SHP77 (cell line): ENCODE measurements around the gene BACH2.

Source experiments
- DNase-seq, 2 experiments: peaks; one replicate each; lab custom pipeline; 2025; lab: John Stamatoyannopoulos, UW

The BACH2 gene

GRCh38 chr6:90277302-90278011 is 19.2 kb downstream of the BACH2 start:
- DNase-seq, result no peak

- no peak for DNase-seq
These were observed 22.1 kb downstream of the BACH2 start for GRCh38 chr6:90274451-90275030.

GRCh38 chr6:90273863-90274262 is 22.8 kb downstream of the BACH2 start:
- DNase-seq, result no peak

GRCh38 chr6:90272895-90273294 is 23.7 kb downstream of the BACH2 start:
- no peak for DNase-seq

GRCh38 chr6:90271831-90272230 is 24.8 kb downstream of the BACH2 start:
- no peak for DNase-seq

- no peak for DNase-seq
These were observed 27.3 kb downstream of the BACH2 start for GRCh38 chr6:90269334-90269733.

- DNase-seq, result no peak
These were observed 28.5 kb downstream of the BACH2 start for GRCh38 chr6:90268178-90268577.

- no peak for DNase-seq
These were observed 29.6 kb downstream of the BACH2 start for GRCh38 chr6:90266905-90267621.

- no peak for DNase-seq
These were observed 32.1 kb downstream of the BACH2 start for GRCh38 chr6:90264561-90264960.

GRCh38 chr6:90263633-90264032 is 33.0 kb downstream of the BACH2 start:
- no peak for DNase-seq

- DNase-seq, result no peak
These were observed 34.8 kb downstream of the BACH2 start for GRCh38 chr6:90261801-90262200.

- DNase-seq, result no peak
These were observed 39.2 kb downstream of the BACH2 start for GRCh38 chr6:90257486-90257738.

GRCh38 chr6:90256698-90257485 is 39.8 kb downstream of the BACH2 start:
- no peak for DNase-seq

GRCh38 chr6:90253631-90254030 is 43.0 kb downstream of the BACH2 start:
- no peak for DNase-seq

GRCh38 chr6:90251295-90251992 is 45.2 kb downstream of the BACH2 start:
- no peak for DNase-seq

GRCh38 chr6:90250405-90250804 is 46.2 kb downstream of the BACH2 start:
- no peak for DNase-seq

GRCh38 chr6:90249458-90249857 is 47.2 kb downstream of the BACH2 start:
- DNase-seq, result no peak

- no peak for DNase-seq
These were observed 47.6 kb downstream of the BACH2 start for GRCh38 chr6:90249034-90249433.

GRCh38 chr6:90247262-90247661 is 49.4 kb downstream of the BACH2 start:
- no peak for DNase-seq

GRCh38 chr6:90241229-90241880 is 55.3 kb downstream of the BACH2 start:
- no peak for DNase-seq

GRCh38 chr6:90238496-90239266 is 58.0 kb downstream of the BACH2 start:
- DNase-seq, result no peak
